Vagina (tissue), 2 donors: ENCODE results near the gene TAF10. TPM values are rescaled to one million over a fixed set of nuclear protein-coding genes. Genes with fewer than 3 reads are reported as not detected.
A peak's percentile ranks its signal among the peaks of the same experiment; 100 is the strongest.

Experiments used
- DNase-seq, 2 donors: peaks; one replicate each; pipeline ENCODE4 v3.0.0-alpha.2; 2017; ENCODE audit errors: extremely low spot score in 2 of 2
- H3K27ac ChIP-seq: fragments of 200-600 bp; sonication (generic); one replicate; pipeline ENCODE4 v1.5.1; 2019
- H3K27me3 ChIP-seq: fragments of 200-600 bp; sonication (generic); one replicate; pipeline ENCODE4 v1.5.1; 2019
- H3K36me3 ChIP-seq, 2 donors: fragments of 200-600 bp; sonication (generic); one replicate each; pipeline ENCODE4 v1.5.1; 2017 to 2019
- H3K4me1 ChIP-seq: fragments of 200-600 bp; sonication (generic); one replicate; pipeline ENCODE4 v1.5.1; 2019
- H3K4me3 ChIP-seq, 2 donors: fragments of 200-600 bp; sonication (generic); 1 replicate in 1 of 2; 2 replicates in 1 of 2; pipeline ENCODE4 v1.5.1; 2016 to 2019
- H3K9me3 ChIP-seq: fragments of 200-600 bp; sonication (generic); one replicate; pipeline ENCODE4 v1.5.1; 2019
- POLR2A ChIP-seq, 2 donors: fragments of 450-650 bp; IDR thresholded peaks; one replicate each; pipeline ENCODE4 v1.6.1; 2017; ENCODE audit warnings: antibody characterized with exemption in 2 of 2, mild to moderate bottlenecking in 2 of 2, moderate library complexity in 2 of 2
- POLR2AphosphoS5 ChIP-seq, 2 donors: sonication (generic); formaldehyde crosslinking; IDR thresholded peaks; one replicate each; pipeline ENCODE4 v1.9.0; 2017; ENCODE audit warnings: antibody characterized with exemption in 2 of 2, mild to moderate bottlenecking in 2 of 2, low read depth in 1 of 2; ENCODE audit not compliant: insufficient read depth in 1 of 2
- intact Hi-C: fragments of 100-400 bp; cut with DNase I; formaldehyde crosslinking; loops from one replicate; pipeline ENCODE4 v1.15.1; 2023
- total RNA-seq: library from RNA; depleted of rRNA; stranded (reverse); fragments of >200 nt; gene quantifications from one replicate; pipeline ENCODE4 v1.2.3, GENCODE V29; 2016
- TF ChIP-seq, protein P1 (sequence below), 3 experiments: fragments of 450-650 bp in 2 of 3; fragments of 200-600 bp in 1 of 3; sonication (generic) in 1 of 3; IDR thresholded peaks; one replicate each; pipeline ENCODE4 v1.5.1; 2017 to 2019; ENCODE audit warnings: antibody characterized with exemption in 3 of 3, mild to moderate bottlenecking in 2 of 3, moderate library complexity in 2 of 3

TAF10 gene
- total RNA-seq, 1 donor from 2014 or later = 48.1 TPM

DNA sequence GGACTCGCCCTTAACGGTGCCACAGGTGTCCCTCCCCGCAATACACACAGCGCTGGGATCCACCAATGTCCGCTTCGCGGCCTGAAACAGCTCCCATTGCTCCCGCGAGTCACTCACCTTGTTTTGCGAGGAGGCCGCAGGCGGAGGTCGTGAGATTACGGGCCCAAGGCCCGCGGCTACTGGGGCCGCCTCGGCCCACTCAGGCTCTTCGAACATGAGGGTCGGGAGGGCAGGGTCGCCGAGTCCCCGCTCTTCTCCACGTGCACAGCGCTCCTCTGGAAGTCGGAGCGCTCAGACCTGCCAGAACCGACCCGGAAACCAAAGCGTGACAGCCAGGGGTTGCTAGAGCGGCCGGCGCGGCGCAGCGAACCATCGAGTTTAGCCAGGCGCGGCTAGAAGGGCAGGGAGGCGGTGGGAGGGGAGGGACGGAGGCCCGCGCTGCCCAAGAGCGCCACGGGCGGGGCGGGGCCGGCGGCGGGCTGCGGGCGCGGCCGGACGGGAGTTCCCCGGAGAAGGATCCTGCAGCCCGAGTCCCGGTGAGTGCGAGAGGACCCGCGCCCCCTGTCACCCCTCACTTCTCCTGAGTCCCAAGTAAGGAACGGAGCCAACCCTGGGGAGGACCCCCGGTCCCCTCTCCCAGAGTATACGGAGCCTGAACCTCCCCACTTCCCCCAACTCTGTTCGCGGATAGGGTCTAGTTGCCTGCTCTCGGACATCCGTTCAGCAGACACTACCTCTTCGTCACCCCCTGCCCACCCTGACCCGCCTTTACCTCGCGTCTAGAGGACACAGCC lies 8.5 kb downstream of the TAF10 start, which contains the start of the genes ILK and RRP8:
Gene ILK (plus strand): TSS at position 488 of the 794 bp plus-strand sequence. CDS start 498 bp downstream, outside the sequence.
Gene RRP8 (minus strand): TSS at position 330 of the 794 bp plus-strand sequence. CDS start 114 bp downstream, at position 216.
- DNase-seq = peak; percentile 93 to 96
- peak in 1 of 2 donors; percentile 91 for TF ChIP-seq POLR2A (IDR thresholded peaks at IDR 0.05)
- peak; percentile 80 to 86 for TF ChIP-seq POLR2AphosphoS5 (IDR thresholded peaks at IDR 0.05; ENCODE audit: insufficient read depth in 1 of 2, low read depth in 1 of 2)
- TF ChIP-seq, protein P1, sequence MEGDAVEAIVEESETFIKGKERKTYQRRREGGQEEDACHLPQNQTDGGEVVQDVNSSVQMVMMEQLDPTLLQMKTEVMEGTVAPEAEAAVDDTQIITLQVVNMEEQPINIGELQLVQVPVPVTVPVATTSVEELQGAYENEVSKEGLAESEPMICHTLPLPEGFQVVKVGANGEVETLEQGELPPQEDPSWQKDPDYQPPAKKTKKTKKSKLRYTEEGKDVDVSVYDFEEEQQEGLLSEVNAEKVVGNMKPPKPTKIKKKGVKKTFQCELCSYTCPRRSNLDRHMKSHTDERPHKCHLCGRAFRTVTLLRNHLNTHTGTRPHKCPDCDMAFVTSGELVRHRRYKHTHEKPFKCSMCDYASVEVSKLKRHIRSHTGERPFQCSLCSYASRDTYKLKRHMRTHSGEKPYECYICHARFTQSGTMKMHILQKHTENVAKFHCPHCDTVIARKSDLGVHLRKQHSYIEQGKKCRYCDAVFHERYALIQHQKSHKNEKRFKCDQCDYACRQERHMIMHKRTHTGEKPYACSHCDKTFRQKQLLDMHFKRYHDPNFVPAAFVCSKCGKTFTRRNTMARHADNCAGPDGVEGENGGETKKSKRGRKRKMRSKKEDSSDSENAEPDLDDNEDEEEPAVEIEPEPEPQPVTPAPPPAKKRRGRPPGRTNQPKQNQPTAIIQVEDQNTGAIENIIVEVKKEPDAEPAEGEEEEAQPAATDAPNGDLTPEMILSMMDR (IDR thresholded peaks at IDR 0.05) = no peak
- intact Hi-C loops = loop anchor here (5.0 to 10.0 kb wide), 2 partner anchors 51 to 79 kb away; partner anchors contain the start of genes DCHS1 and MRPL17
- H3K4me3 ChIP-seq = peak within 1 kb of the TSS; percentile 62 to 85
- H3K36me3 ChIP-seq = peaks cover 0 to 37% of the 10 kb centered on the region in 2 donors
- peak within 1 kb of the TSS; percentile 87 for H3K27ac ChIP-seq
- no peaks in the 10 kb centered on the region for H3K27me3 ChIP-seq
- H3K4me1 ChIP-seq = peaks cover 61% of the 10 kb centered on the region
- no peaks in the 10 kb centered on the region for H3K9me3 ChIP-seq

DNA sequence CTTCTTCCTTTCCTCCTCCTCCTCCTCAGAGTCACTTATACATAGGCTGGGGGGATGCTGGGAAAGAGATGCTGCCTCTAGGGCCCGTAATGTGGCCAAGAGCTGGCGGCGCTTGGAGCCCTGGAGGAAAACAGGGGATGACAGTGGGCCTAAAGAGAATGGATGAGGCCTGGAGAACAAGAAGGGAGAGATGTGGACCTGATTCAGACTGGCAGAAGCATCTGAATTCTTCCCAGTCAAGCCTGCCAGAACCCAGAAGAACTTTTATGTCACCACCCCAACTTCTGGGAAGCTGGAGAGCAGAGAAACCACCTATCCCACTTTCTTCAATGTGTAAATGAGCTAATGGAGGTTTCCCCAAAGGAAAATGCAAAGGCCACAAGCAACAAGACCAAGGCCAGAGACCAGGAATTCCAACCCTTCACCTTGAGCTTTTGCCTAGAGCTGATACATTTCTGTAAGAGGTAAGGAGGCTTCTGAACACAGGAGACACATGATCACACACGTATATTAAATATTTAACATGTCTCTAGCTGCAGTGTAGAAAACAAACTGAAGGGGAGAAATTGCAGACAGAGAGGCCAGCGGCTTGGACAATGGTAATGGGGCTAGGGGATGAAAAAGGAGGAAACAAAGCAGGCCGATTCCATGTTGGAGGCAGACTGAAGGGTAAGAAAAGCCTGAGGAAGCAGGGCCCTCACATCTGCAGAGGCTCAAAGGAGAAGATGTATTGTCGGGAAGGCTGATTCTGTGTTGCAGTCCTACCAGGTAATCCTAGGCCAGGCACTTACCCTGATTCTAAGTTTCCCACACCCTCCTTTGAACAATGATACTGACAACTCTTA lies 9.7 kb downstream of the TAF10 start:
- Histone ChIP-seq H3K4me3 (peak overlapping the region; percentile 62 to 85), H3K36me3 (peaks cover 0 to 38% of the 10 kb centered on the region in 2 donors), H3K27me3 (no peaks in the 10 kb centered on the region), H3K4me1 (peaks cover 54% of the 10 kb centered on the region), H3K27ac (peak overlapping the region; percentile 87), H3K9me3 (no peaks in the 10 kb centered on the region)
- TF ChIP-seq, protein P1 (IDR thresholded peaks at IDR 0.05) = no peak
- no peak for TF ChIP-seq POLR2A (IDR thresholded peaks at IDR 0.05)
- TF ChIP-seq POLR2AphosphoS5 (IDR thresholded peaks at IDR 0.05; ENCODE audit: insufficient read depth in 1 of 2, low read depth in 1 of 2) = no peak
- intact Hi-C loops = loop anchor here (5.0 to 10.0 kb wide), 2 partner anchors 52 to 80 kb away; partner anchors contain the start of genes DCHS1 and MRPL17
- peak in 1 of 2 donors; percentile 80 for DNase-seq

DNA sequence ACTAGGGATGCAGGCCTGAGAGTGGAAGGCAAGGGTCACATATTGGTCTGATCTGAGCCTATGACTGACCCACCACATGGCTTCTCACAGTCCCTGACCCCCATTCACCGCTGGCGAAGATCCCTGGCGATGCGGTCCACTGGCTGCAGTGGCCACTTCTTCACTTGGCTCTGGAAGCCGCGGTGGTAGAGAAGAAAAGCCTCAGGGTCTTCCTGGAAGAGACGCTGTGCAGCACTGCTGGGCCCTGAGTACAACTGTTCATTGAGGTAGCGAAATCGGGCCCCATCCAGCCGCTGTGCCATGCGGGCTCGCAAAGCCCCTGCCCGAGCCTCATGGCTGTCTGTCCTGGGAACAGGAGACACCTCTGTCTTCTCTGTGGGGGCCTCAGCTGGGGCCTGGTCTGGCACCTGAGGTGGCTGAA lies 11.0 kb downstream of the TAF10 start:
- Histone ChIP-seq H3K27ac (no peak overlapping the region), H3K4me3 (no peak overlapping the region), H3K36me3 (peaks cover 0 to 38% of the 10 kb centered on the region in 2 donors), H3K27me3 (no peaks in the 10 kb centered on the region), H3K4me1 (peaks cover 48% of the 10 kb centered on the region), H3K9me3 (no peaks in the 10 kb centered on the region)
- peak in 1 of 2 donors; percentile 85 for DNase-seq
- no peak for TF ChIP-seq POLR2A (IDR thresholded peaks at IDR 0.05)
- TF ChIP-seq, protein P1 (IDR thresholded peaks at IDR 0.05) = no peak
- no peak for TF ChIP-seq POLR2AphosphoS5 (IDR thresholded peaks at IDR 0.05; ENCODE audit: insufficient read depth in 1 of 2, low read depth in 1 of 2)
- intact Hi-C loops = loop anchor here (5.0 to 10.0 kb wide), 2 partner anchors 54 to 81 kb away; partner anchors contain the start of genes DCHS1 and MRPL17

DNA sequence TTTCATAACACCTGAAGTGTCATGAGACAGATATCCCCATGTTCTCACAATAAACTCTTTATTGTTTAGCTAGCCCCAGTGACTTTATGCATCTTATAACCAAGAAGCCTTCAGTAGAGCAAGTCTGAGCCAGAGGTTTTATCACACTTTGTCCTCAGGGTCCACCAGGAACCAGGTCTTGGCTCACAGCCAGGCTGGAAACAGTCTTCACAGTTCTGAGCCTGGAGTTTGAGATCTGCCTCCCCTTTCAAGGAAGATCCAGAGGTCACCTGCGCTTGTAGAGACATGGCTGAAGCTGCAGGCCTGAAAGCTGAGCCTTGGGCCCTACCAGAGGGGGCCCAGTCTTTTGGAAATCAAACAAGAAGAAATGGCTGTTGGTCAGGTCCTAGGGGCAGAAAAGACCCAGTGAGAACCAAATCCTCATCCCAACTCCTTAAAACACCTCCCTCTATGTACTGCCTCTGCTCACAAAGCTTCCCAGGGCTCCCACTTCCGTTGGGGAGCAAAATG lies 12.1 kb downstream of the TAF10 start:
- Histone ChIP-seq H3K4me1 (peaks cover 37% of the 10 kb centered on the region), H3K27ac (no peak overlapping the region), H3K36me3 (peaks cover 0 to 38% of the 10 kb centered on the region in 2 donors)

More for the DNA sequence above, 12.1 kb downstream of the TAF10 start:
- Histone ChIP-seq H3K27me3 (no peaks in the 10 kb centered on the region), H3K9me3 (no peaks in the 10 kb centered on the region), H3K4me3 (no peak overlapping the region)
- peak in 1 of 2 donors; percentile 56 for DNase-seq
- TF ChIP-seq POLR2A (IDR thresholded peaks at IDR 0.05) = no peak
- no peak for TF ChIP-seq POLR2AphosphoS5 (IDR thresholded peaks at IDR 0.05; ENCODE audit: insufficient read depth in 1 of 2, low read depth in 1 of 2)
- TF ChIP-seq, protein P1 (IDR thresholded peaks at IDR 0.05) = no peak
- intact Hi-C loops = loop anchor here (5.0 to 10.0 kb wide), 2 partner anchors 55 to 82 kb away; partner anchors contain the start of genes DCHS1 and MRPL17
